ENCODE results near the gene IDH2. TPM values are rescaled to one million over a fixed set of nuclear protein-coding genes. Genes with fewer than 3 reads are reported as not detected.
A peak's percentile ranks its signal among the peaks of the same experiment; 100 is the strongest.

Gene IDH2
- total and polyA plus RNA-seq, 3 donors from 2014 or later, result 13.1 to 23.5 (median 17.7) TPM

DNA sequence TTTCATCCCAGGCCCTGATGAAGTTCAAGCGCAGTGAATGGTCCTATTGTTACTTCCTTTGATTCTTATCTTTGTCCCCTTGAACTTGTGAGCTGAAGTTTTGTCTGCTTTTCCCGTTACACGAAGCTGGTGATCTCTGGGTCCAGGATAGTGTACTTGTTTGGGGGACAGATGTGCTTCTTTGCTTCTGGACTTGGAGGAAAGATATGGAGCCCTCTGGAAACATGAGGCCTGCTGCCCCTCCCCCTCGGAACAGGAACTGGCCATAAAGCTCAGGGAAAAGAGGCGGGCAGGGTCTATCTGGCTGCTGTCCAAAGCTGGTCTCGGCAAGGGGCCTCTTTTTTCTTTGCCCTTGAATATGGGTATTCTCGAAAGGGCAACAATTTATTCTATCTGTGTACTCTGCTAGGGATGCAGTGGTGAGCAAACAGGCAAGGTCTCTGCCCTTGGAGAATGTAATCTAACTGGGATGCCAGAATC, 47.6 kb downstream of the IDH2 start:
- H3K27me3 ChIP-seq, result no peaks in the 10 kb centered on the region
- TF ChIP-seq POLR2A (IDR thresholded peaks at IDR 0.05), result no peak
- TF ChIP-seq, protein P1, sequence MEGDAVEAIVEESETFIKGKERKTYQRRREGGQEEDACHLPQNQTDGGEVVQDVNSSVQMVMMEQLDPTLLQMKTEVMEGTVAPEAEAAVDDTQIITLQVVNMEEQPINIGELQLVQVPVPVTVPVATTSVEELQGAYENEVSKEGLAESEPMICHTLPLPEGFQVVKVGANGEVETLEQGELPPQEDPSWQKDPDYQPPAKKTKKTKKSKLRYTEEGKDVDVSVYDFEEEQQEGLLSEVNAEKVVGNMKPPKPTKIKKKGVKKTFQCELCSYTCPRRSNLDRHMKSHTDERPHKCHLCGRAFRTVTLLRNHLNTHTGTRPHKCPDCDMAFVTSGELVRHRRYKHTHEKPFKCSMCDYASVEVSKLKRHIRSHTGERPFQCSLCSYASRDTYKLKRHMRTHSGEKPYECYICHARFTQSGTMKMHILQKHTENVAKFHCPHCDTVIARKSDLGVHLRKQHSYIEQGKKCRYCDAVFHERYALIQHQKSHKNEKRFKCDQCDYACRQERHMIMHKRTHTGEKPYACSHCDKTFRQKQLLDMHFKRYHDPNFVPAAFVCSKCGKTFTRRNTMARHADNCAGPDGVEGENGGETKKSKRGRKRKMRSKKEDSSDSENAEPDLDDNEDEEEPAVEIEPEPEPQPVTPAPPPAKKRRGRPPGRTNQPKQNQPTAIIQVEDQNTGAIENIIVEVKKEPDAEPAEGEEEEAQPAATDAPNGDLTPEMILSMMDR (IDR thresholded peaks at IDR 0.05), result no peak
- no peak overlapping the region for H3K4me3 ChIP-seq
- no peaks in the 10 kb centered on the region for H3K9me3 ChIP-seq
- 51 to 78% methylated on average over 7 of the region's 7 CpGs for WGBS, 2 donors
- DNase-seq, result no peak
- intact Hi-C loops (cut with DNase I; ENCODE audit: low total_unique reads), result no loop called here
- H3K4me1 ChIP-seq, result no peaks in the 10 kb centered on the region
- H3K27ac ChIP-seq, result no peak overlapping the region
- H3K36me3 ChIP-seq (ENCODE audit: low read depth, missing control alignments), result no peaks in the 10 kb centered on the region

DNA sequence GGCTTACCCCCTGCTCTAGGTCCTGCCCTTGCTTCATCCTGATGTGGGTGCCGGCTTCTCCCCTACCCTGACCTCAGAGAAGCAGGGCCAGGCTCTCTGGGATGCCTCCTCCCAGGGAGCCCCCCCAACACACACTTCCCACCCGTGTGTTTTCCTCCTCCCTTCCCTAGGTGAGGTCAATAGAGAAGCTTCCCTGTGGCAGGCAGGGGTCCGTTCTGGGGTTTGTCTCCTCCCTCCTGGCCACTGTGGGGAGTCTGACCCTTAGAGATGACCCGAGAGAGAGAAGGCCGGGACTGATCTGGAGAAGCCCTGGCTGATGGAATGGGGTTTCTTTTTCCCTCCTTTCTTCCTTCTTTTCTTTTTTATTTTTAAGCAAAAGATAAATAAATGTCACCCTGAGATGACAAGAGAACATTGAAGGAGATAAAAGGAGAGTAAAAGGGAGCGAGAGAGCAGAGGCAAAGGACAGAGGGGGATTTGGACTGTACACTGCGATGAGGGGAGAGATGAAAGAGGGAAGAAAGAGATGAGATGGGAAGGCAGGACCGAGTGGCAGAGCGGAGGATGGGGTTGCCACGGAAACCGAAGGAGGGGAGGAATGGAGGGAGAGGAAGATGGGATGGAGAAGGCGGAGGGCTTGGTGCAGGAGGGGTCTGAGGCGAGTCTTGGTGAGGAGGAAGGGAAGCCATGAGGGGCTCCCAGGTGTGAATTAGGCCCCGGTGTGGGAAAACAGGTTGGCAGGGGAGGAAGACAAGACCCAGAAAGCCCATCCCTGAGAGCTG, 48.4 kb downstream of the IDH2 start:
- no peaks in the 10 kb centered on the region for H3K9me3 ChIP-seq
- H3K4me3 ChIP-seq, result no peak overlapping the region
- no peak overlapping the region for H3K27ac ChIP-seq
- WGBS, 2 donors, result 85 to 88% methylated on average over 14 of the region's 14 CpGs
- no peaks in the 10 kb centered on the region for H3K4me1 ChIP-seq
- no peaks in the 10 kb centered on the region for H3K27me3 ChIP-seq
- H3K36me3 ChIP-seq (ENCODE audit: low read depth, missing control alignments), result no peaks in the 10 kb centered on the region
- intact Hi-C loops (cut with DNase I; ENCODE audit: low total_unique reads), result no loop called here
- no peak for DNase-seq
- TF ChIP-seq POLR2A (IDR thresholded peaks at IDR 0.05), result no peak
- TF ChIP-seq, protein P1 (IDR thresholded peaks at IDR 0.05), result no peak

- intact Hi-C loops (cut with DNase I; ENCODE audit: low total_unique reads), result no loop called here
- TF ChIP-seq, protein P1 (IDR thresholded peaks at IDR 0.05), result no peak
- no peak for TF ChIP-seq POLR2A (IDR thresholded peaks at IDR 0.05)
Measured at GRCh38 chr15:90051874-90052273, 50.4 kb downstream of the IDH2 start.

DNA sequence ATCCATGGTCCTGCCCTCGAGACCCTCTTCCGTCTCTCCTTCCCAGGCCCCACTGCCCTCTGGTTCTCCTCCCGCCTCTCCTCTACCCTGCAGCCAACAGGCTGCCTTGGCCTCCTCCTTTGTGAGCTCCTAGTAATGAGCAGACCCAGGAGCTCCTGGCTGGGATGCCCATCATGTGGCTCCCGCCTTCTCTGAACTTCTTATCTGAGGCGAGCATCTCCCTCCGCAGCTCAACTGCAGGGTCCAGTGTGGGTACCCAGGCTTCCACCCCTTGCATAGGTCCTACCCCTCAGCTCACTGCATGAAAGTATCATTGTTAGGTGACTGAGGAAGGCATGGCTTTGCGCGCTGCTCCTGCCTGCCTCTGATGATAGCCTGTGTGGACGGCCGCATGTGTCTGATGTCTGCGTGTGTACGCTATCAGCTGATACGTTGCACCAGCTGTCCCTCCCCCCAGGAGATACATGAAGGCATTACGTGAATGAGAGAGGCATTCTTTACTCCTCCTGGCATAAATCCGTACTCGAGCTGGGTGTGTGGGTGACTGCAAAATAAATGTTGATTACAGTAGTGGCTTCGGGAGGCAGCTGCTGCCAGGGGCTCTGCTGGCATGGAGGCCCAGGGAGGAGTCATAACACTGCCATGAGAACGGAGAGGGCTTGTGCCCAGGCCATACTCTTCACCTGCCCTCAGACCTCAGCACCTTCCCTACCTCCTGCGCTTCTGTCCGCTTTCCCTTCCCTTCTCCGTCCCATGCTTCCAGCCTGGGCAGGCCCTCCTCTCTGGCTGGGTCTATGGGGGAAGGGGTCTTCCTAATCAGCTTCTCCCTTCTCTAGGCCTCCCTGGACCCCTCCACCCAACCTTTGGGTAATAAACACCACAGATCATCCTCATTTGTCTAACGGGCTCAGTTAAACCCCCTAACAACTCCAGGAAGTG, 52.3 kb downstream of the IDH2 start:
- 72 to 92% methylated on average over 21 to 22 of the region's 22 CpGs for WGBS, 2 donors
- H3K36me3 ChIP-seq (ENCODE audit: low read depth, missing control alignments), result no peaks in the 10 kb centered on the region
- no peaks in the 10 kb centered on the region for H3K27me3 ChIP-seq
- no peak overlapping the region for H3K27ac ChIP-seq
- TF ChIP-seq, protein P1 (IDR thresholded peaks at IDR 0.05), result no peak
- TF ChIP-seq POLR2A (IDR thresholded peaks at IDR 0.05), result no peak
- peak; percentile 48 for DNase-seq
- no peaks in the 10 kb centered on the region for H3K9me3 ChIP-seq
- no peak overlapping the region for H3K4me3 ChIP-seq
- H3K4me1 ChIP-seq, result no peaks in the 10 kb centered on the region
- intact Hi-C loops (cut with DNase I; ENCODE audit: low total_unique reads), result no loop called here

More at GRCh38 chr15:90051874-90052273, 50.4 kb downstream of the IDH2 start:
- DNase-seq, result no peak
- H3K9me3 ChIP-seq, result no peaks in the 10 kb centered on the region
- H3K27me3 ChIP-seq, result no peaks in the 10 kb centered on the region
- no peak overlapping the region for H3K4me3 ChIP-seq
- 86 to 89% methylated on average over 5 of the region's 5 CpGs for WGBS, 2 donors
- no peaks in the 10 kb centered on the region for H3K36me3 ChIP-seq (ENCODE audit: low read depth, missing control alignments)
- no peaks in the 10 kb centered on the region for H3K4me1 ChIP-seq
- H3K27ac ChIP-seq, result no peak overlapping the region

Data from testis (tissue), 3 donors.